ENCODE results near the gene OR2T35. TPM values are rescaled to one million over a fixed set of nuclear protein-coding genes. Genes with fewer than 3 reads are reported as not detected.

The OR2T35 gene
- total and polyA plus RNA-seq, 9 of the 15 experiments (the other 6 are each of a cell fraction or from before 2014, with no cell fraction given) = not detected

GRCh38 chr1:248593226-248593625 is 51.9 kb downstream of the OR2T35 start (continued):
- TF ChIP-seq, protein P1, sequence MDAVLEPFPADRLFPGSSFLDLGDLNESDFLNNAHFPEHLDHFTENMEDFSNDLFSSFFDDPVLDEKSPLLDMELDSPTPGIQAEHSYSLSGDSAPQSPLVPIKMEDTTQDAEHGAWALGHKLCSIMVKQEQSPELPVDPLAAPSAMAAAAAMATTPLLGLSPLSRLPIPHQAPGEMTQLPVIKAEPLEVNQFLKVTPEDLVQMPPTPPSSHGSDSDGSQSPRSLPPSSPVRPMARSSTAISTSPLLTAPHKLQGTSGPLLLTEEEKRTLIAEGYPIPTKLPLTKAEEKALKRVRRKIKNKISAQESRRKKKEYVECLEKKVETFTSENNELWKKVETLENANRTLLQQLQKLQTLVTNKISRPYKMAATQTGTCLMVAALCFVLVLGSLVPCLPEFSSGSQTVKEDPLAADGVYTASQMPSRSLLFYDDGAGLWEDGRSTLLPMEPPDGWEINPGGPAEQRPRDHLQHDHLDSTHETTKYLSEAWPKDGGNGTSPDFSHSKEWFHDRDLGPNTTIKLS (IDR thresholded peaks at IDR 0.05; ENCODE audit: borderline replicate concordance, low read depth) = no peak
- TF ChIP-seq CREB1 (IDR thresholded peaks at IDR 0.05) = no peak
- TF ChIP-seq CREB1 (CRISPR knock-in tag; IDR thresholded peaks at IDR 0.05) = no peak
- TF ChIP-seq FOXP1 (CRISPR knock-in tag; IDR thresholded peaks at IDR 0.05) = no peak
- TF ChIP-seq ZNF778 (CRISPR knock-in tag; IDR thresholded peaks at IDR 0.05) = no peak
- TF ChIP-seq ZBTB17 (CRISPR knock-in tag; IDR thresholded peaks at IDR 0.05) = no peak
- no peak for TF ChIP-seq KAT7 (CRISPR knock-in tag; IDR thresholded peaks at IDR 0.05; ENCODE audit: borderline replicate concordance)
- no peak for TF ChIP-seq HDAC6 (IDR thresholded peaks at IDR 0.05; ENCODE audit: low read depth, low read length)

DNA sequence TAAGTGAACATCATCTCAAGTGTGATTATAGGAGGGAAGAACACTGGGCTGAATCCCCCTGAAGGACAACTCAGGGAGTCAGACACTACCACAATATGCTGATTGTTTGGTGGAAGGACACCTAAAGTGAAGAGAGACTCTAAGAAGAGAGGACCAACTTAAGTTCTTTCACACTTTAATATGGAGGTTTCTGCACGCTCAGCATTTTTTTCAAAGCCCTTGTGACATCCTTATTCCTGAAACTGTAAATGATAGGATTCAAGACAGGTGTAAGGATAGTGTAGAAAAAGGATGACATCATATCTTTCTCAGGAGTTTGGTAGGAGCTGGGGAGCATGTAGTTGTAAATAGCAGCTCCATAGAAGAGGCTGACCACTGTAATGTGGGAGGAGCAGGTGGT is 52.4 kb downstream of the OR2T35 start:
- POLR2A ChIA-PET = no interaction called here
- no peak for FAIRE-seq

More for the DNA sequence above, 52.4 kb downstream of the OR2T35 start:
- Histone ChIP-seq H3K4me2 (ENCODE audit: insufficient read depth, low read length) (no peak overlapping the region), H3K36me3 (ENCODE audit: control insufficient read depth, insufficient read depth, low read length) (no peaks in the 10 kb centered on the region), H3K9ac (ENCODE audit: insufficient read depth in 1 of 2, low read depth in 2 of 2, low read length in 2 of 2) (no peak overlapping the region), H3K27me3 (ENCODE audit: control insufficient read depth in 2 of 2, insufficient read depth in 2 of 2, low read length in 2 of 2) (no peaks in the 10 kb centered on the region), H3K4me3 (no peak overlapping the region), H3K9me1 (ENCODE audit: control insufficient read depth, insufficient read depth, low read length) (no peaks in the 10 kb centered on the region), H2AFZ (ENCODE audit: low read depth, low read length) (no peak overlapping the region), H3K9me3 (replicated peaks; ENCODE audit: control insufficient read depth, insufficient read depth, low read depth, low read length) (no peaks in the 10 kb centered on the region), H4K20me1 (replicated peaks; ENCODE audit: control insufficient read depth, insufficient read depth, low read length) (no peaks in the 10 kb centered on the region), H3K27ac (ENCODE audit: extremely low read depth, low read depth, low read length) (no peak overlapping the region), H3K79me2 (ENCODE audit: control insufficient read depth, insufficient read depth, low read length) (no peaks in the 10 kb centered on the region), H3K4me1 (replicated peaks in 1 of 2; ENCODE audit: control insufficient read depth in 2 of 2, insufficient read depth in 2 of 2, low read length in 2 of 2) (no peaks in the 10 kb centered on the region; a peak in 1 of 5 replicates)
- DNase-seq (ENCODE audit: extremely low read depth in 1 of 4, low spot score in 3 of 4) (no peak), ATAC-seq (no peak)
- BruUV-seq (replicated peaks) = no TSS peak
- WGBS (ENCODE audit: insufficient coverage, low coverage, missing lambda C conversion rate) = 0% methylated on average over 1 of the region's 1 CpG
- in situ Hi-C loops (cut with MboI) (no loop called here), intact Hi-C loops (cut with micrococcal nuclease) (no loop called here)
- CTCF ChIA-PET (ENCODE audit: low intra/inter-chr PET ratio) = no interaction called here
- no peak for TF ChIP-seq ZNF431 (CRISPR knock-in tag; IDR thresholded peaks at IDR 0.05)
- TF ChIP-seq MAFF (IDR thresholded peaks at IDR 0.05; ENCODE audit: low read length) = peak; percentile 72
- peak; percentile 75 for TF ChIP-seq MAFG (tag; conservative IDR thresholded peaks at IDR 0.05)
- peak; percentile 56; the same call in 1 of the 2 replicates for TF ChIP-seq ZNF316 (IDR thresholded peaks at IDR 0.05)
- no peak for TF ChIP-seq ZNF280A (IDR thresholded peaks at IDR 0.05; ENCODE audit: low read depth, partially characterized antibody)
- TF ChIP-seq C11orf30 (IDR thresholded peaks at IDR 0.05; ENCODE audit: low read depth) = peak; percentile 45; the same call in 1 of the 2 replicates
- no peak for TF ChIP-seq CREBBP (IDR thresholded peaks at IDR 0.05; ENCODE audit: low read depth, low read length)
- TF ChIP-seq MAFK (IDR thresholded peaks at IDR 0.05; ENCODE audit: low read length) = peak; percentile 75
